C4-2B (cell line): ENCODE measurements around the gene NELL1.

Experiments used
- CTCF ChIP-seq: fragments of 450-650 bp; conservative IDR thresholded peaks from 2 replicates; pipeline ENCODE4 v1.5.1; 2017; ENCODE audit warnings: mild to moderate bottlenecking
- ZFX ChIP-seq: fragments of 450-650 bp; IDR thresholded peaks from 2 replicates; pipeline ENCODE4 v1.6.1; 2017

GRCh38 chr11:20880094-20880493, 210.7 kb downstream of the NELL1 start:
- no peak for TF ChIP-seq CTCF
- no peak for TF ChIP-seq ZFX
